HG02798 (cell line): ENCODE results near the gene ISG15.

Source experiments
- ATAC-seq: cut with Tn5 transposase; IDR thresholded peaks from one replicate; pipeline ENCODE4 v1.9.1; 2021; ENCODE audit warnings: mild to moderate bottlenecking; ENCODE audit not compliant: unreplicated experiment, poor library complexity

Gene ISG15

GRCh38 chr1:1013105-1013921 is at the start of gene ISG15:
ISG15 (plus strand) TSS chr1:1013497; CDS start chr1:1013574, 77 bp downstream.
- ATAC-seq = peak; percentile 79

DNA sequence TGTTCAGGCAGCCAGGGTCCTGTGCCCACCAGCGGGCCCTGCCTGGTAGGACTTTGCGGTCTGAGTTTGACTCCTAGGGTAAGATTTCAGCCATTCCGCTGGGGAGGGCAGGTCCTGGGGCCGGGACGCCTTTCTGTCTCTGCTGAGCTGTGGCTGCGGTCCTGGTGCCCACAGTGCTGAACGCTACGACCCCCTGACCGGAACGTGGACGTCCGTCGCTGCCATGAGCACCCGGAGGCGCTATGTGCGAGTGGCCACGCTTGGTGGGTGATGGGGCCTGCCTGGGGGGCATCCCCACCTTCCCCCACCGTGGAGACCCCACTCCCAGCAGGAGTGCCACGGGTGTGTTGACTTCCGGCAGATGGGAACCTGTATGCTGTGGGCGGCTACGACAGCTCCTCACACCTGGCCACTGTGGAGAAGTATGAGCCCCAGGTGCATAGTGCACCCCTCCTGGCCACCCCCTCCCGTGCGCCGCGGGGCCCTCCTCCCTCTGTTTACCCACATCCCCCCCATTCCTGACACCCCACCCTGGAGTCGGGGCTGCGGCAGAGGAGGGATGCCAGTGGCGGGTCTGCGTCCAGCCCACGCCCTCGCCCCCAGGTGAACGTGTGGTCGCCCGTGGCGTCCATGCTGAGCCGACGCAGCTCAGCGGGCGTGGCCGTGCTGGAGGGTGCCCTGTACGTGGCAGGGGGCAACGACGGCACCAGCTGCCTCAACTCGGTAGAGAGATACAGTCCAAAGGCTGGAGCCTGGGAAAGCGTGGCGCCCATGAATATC is 49.4 kb upstream of the ISG15 start:
- ATAC-seq = no peak

- ATAC-seq = no peak
Measured at GRCh38 chr1:964691-965525, 48.4 kb upstream of the ISG15 start.

GRCh38 chr1:965526-966134 is 47.7 kb upstream of the ISG15 start:
- no peak for ATAC-seq

GRCh38 chr1:966135-966703 is 47.1 kb upstream of the ISG15 start, which contains the start of gene PLEKHN1:
PLEKHN1 (plus strand) TSS chr1:966482; CDS start chr1:966532, 50 bp downstream.
- peak; percentile 28 for ATAC-seq

DNA sequence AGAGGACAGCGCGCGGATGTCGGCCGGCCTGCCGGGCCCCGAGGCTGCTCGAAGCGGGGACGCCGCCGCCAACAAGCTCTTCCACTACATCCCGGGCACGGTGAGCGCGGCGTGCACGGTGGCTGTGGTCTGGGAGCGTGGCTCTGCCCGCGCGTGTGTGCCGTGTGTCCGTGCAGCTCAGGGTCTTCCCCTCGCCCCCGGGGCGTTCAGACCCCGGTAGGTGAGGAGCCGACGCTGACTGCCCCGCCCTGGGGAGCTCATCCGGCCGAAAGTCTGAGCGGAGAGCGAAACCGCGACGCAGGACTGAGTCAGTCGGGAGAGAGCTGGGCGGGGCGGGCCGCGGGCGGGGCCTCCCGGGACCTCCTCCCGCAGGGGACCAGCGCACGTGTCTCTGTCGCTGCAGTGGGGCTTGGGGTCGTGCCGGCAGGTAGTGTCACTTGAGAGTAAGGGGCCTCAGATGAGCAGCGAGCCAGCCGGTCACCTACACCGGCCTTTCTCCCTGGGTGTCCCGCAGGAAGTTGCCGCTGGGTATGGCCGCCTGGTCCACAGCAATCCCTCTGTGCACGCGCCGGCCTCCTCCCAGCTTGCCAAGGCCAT is 46.5 kb upstream of the ISG15 start:
- ATAC-seq = peak; percentile 54

DNA sequence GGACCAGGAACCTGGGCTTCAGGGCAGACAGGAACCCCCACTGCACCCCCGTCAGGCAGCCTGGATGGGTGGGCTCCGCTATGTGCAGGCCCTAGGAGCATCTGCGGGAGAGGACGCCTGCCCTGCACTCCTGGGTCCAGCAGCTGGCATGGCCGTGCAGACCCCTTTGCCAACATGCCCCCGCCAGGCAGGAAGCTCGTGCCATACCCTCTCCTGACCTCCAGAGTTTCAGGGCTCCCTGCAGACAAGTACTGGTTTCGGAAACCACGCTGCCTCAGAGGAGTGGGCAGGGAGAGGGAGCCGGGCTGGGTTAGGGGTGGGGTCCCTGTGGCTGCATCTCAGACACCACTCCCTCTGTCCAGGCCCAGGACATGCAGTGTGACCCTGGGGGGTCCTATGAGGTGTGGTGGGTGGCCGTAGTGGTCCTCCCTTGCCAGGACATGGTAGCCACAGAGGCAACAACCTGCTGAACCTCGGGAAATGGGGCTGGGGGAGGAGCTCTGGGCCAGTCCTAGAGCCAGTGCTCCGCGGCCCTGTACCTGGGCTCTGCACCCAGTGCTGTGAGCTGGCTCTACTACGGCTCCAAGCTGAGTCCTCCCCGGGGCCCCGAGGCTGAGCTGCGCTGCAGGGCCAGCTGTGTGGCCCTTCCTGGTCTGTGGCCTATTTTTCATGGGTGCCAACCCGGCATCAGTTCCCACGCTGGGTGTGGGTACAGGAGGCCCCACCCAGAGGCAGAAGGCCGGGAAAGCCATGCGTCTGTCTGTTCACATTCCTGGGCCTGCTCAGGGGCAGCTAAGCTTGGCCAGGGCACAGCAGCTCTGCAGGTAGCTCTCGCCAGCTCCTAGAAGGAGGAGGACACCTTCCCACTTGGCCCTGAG is 45.6 kb upstream of the ISG15 start:
- no peak for ATAC-seq

DNA sequence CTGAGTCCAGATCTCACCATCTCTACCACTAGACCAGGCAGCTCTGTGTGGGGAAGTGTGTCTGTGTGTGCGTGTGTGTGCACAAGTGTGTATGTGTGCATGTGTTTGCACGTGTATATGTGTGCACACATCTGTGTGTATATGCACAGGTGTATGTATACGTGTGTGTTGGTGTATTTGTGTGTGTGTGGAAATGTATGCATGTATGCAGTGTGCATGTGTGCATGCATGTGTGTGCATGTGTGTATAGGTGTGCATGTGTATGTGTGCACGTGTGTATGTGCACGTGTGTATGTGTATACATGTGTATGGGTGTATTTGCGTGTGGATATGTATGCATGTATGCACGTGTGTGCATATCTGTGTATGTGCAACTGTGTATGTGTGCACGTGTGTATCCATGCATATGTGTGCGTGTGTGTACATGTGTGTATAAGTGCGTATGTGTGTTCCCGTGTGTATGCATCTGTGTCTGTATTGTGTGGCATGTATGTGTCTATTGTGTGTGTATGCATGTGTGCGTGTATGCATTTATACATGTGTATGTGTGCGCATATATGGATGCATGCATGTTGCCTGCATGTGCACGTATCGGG is 43.9 kb upstream of the ISG15 start:
- ATAC-seq = no peak

- no peak for ATAC-seq
Measured at GRCh38 chr1:970242-970972, 42.9 kb upstream of the ISG15 start.

GRCh38 chr1:970973-971730 is 42.1 kb upstream of the ISG15 start:
- ATAC-seq = no peak

DNA sequence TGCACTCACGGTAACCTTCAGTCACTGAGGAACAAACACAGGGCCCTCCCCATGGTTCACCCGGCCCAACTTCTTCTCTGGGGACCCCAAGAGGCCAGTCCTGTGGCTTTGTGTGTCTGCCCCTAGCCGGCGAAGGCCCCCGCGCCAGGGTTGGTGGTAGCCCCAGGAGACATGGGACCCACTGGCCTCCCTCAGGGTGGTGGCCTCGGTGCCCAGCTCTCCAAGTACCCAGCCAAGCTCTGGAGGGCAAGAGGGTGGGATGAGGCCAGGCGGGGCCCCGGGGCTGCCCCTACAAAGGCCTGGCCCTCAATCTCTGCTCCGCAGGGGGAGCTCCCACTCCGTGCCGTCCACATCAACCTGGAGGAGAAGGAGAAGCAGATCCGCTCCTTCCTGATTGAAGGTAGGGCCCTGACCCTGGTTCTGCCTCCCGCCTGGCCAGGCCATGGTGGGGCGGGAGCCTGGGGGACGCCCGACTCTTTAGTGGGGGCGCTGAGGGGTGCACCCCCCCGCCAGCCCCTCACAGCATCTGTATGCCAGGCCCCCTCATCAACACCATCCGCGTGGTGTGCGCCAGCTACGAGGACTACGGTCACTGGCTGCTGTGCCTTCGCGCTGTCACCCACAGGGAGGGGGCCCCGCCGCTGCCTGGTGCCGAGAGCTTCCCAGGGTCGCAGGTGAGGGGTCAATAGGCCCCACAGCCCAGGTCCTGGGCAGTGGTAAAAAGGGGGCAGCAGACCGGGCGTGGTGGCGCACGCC is 41.4 kb upstream of the ISG15 start:
- ATAC-seq = no peak

- ATAC-seq = no peak
Measured at GRCh38 chr1:972726-973458, 40.4 kb upstream of the ISG15 start.

GRCh38 chr1:973459-974292 is 39.6 kb upstream of the ISG15 start:
- ATAC-seq = no peak

DNA sequence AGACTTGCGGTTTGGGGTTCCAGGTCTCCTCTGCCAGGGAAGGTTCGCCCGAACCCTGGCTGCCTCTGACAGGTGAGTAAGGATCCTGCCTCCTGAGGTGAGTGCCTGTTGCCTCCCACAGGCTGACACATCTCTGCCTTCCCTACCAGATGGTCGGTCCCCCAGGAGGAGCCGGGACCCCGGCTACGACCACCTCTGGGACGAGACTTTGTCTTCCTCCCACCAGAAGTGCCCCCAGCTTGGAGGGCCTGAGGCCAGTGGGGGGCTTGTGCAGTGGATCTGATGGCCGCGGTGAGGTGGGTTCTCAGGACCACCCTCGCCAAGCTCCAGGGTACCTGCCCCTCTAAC is 39.0 kb upstream of the ISG15 start:
- no peak for ATAC-seq
